ENCODE measurements around the gene SMAD6.

SMAD6 gene

DNA sequence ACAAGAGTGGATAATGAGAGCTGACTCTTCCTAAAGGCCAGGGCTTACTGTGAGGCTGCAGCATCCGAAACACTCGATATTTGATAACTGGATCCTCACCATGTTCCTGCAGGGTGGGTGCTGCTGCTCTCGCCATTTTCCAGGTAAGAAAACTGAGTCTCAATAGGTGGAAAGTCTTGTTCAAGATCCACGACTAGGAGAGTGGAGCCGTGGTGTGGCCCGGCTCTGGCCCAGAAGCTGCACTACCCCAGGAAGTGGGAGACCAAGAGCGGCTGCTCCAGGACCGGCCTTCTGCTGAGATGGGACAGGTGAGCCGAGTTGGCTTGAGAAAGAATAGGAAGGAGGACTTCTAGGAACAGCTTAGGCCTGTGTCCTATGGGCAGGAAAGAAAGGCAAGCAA lies 121.6 kb downstream of the SMAD6 start:
- Histone ChIP-seq H2AFZ (no peak overlapping the region), H3K79me2 (no peaks in the 10 kb centered on the region), H3K9me3 (ENCODE audit: control insufficient read depth, low read length) (no peaks in the 10 kb centered on the region), H3K27me3 (ENCODE audit: control insufficient read depth, insufficient read depth, low read length) (no peaks in the 10 kb centered on the region), H3K9ac (no peak overlapping the region), H3K36me3 (ENCODE audit: control insufficient read depth, insufficient read depth, low read length) (no peaks in the 10 kb centered on the region), H3K27ac (no peak overlapping the region), H3K4me2 (ENCODE audit: low read length) (no peak overlapping the region), H3K4me1 (no peaks in the 10 kb centered on the region), H3K4me3 (ENCODE audit: low read depth, low read length) (no peak overlapping the region)
- TF ChIP-seq CTCF (IDR thresholded peaks at IDR 0.05), result no peak

- Histone ChIP-seq H3K4me3 (ENCODE audit: low read depth, low read length) (no peak overlapping the region), H3K9ac (no peak overlapping the region), H2AFZ (no peak overlapping the region), H3K27ac (no peak overlapping the region), H3K9me3 (ENCODE audit: control insufficient read depth, low read length) (no peaks in the 10 kb centered on the region), H3K4me2 (ENCODE audit: low read length) (no peak overlapping the region), H3K27me3 (ENCODE audit: control insufficient read depth, insufficient read depth, low read length) (no peaks in the 10 kb centered on the region), H3K4me1 (no peaks in the 10 kb centered on the region), H3K36me3 (ENCODE audit: control insufficient read depth, insufficient read depth, low read length) (no peaks in the 10 kb centered on the region), H3K79me2 (no peaks in the 10 kb centered on the region)
- no peak for TF ChIP-seq CTCF (IDR thresholded peaks at IDR 0.05)
Observed at GRCh38 chr15:66824424-66824823, 122.4 kb downstream of the SMAD6 start.

- Histone ChIP-seq H3K79me2 (no peaks in the 10 kb centered on the region), H3K4me2 (ENCODE audit: low read length) (no peak overlapping the region), H3K9me3 (ENCODE audit: control insufficient read depth, low read length) (no peaks in the 10 kb centered on the region), H3K27me3 (ENCODE audit: control insufficient read depth, insufficient read depth, low read length) (no peaks in the 10 kb centered on the region), H3K4me1 (no peaks in the 10 kb centered on the region), H2AFZ (no peak overlapping the region), H3K4me3 (ENCODE audit: low read depth, low read length) (no peak overlapping the region), H3K36me3 (ENCODE audit: control insufficient read depth, insufficient read depth, low read length) (no peaks in the 10 kb centered on the region), H3K9ac (no peak overlapping the region), H3K27ac (no peak overlapping the region)
- no peak for TF ChIP-seq CTCF (IDR thresholded peaks at IDR 0.05)
Observed at GRCh38 chr15:66825139-66825538, 123.1 kb downstream of the SMAD6 start.

GRCh38 chr15:66825731-66826130 lies 123.7 kb downstream of the SMAD6 start:
- H2AFZ ChIP-seq, result no peak overlapping the region
- no peaks in the 10 kb centered on the region for H3K27me3 ChIP-seq (ENCODE audit: control insufficient read depth, insufficient read depth, low read length)
- H3K9me3 ChIP-seq (ENCODE audit: control insufficient read depth, low read length), result no peaks in the 10 kb centered on the region
- H3K4me1 ChIP-seq, result no peaks in the 10 kb centered on the region
- H3K36me3 ChIP-seq (ENCODE audit: control insufficient read depth, insufficient read depth, low read length), result no peaks in the 10 kb centered on the region
- no peaks in the 10 kb centered on the region for H3K79me2 ChIP-seq
- no peak for TF ChIP-seq CTCF (IDR thresholded peaks at IDR 0.05)
- no peak overlapping the region for H3K9ac ChIP-seq
- no peak overlapping the region for H3K4me3 ChIP-seq (ENCODE audit: low read depth, low read length)
- no peak overlapping the region for H3K27ac ChIP-seq
- H3K4me2 ChIP-seq (ENCODE audit: low read length), result no peak overlapping the region

DNA sequence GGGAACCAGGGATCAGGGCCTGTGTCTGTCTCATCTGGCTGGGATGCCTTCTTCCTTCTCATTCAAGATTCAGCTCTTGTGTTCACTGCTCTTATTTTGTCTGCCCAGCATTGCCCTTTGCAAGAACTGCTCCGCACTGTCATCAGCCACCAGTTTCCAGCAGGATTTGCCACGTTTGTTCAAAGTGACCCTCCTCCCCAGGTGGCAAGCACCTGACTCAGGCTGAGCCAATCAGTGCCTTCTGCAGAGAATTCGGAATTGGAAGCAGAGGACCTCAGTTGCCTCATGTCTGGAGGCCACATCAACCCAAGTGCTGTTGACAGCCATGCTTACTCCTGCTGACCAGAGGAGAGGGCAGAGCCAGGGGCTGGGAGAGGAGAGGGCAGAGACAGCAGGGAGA lies 124.5 kb downstream of the SMAD6 start:
- Histone ChIP-seq H3K4me2 (ENCODE audit: low read length) (no peak overlapping the region), H2AFZ (no peak overlapping the region), H3K4me1 (no peaks in the 10 kb centered on the region), H3K4me3 (ENCODE audit: low read depth, low read length) (no peak overlapping the region), H3K36me3 (ENCODE audit: control insufficient read depth, insufficient read depth, low read length) (no peaks in the 10 kb centered on the region), H3K9me3 (ENCODE audit: control insufficient read depth, low read length) (no peaks in the 10 kb centered on the region), H3K27me3 (ENCODE audit: control insufficient read depth, insufficient read depth, low read length) (no peaks in the 10 kb centered on the region), H3K9ac (no peak overlapping the region), H3K79me2 (no peaks in the 10 kb centered on the region), H3K27ac (no peak overlapping the region)
- TF ChIP-seq CTCF (IDR thresholded peaks at IDR 0.05), result no peak
